Smooth muscle cell (in vitro differentiated cells): ENCODE measurements around the gene PCYT2. TPM values are rescaled to one million over a fixed set of nuclear protein-coding genes. Genes with fewer than 3 reads are reported as not detected.

Source experiments
- DNase-seq: peaks from one replicate; lab custom pipeline; 2025; ENCODE audit not compliant: unreplicated experiment; lab: John Stamatoyannopoulos, UW
- H2AFZ ChIP-seq: fragments of 200-600 bp; sonication (generic); 2 replicates; pipeline ENCODE4 v1.6.0; 2016; ENCODE audit warnings: antibody characterized with exemption, low read depth, mild to moderate bottlenecking
- H3F3A ChIP-seq: fragments of 200-600 bp; sonication (generic); 2 replicates; pipeline ENCODE4 v1.6.0; 2017; ENCODE audit warnings: antibody characterized with exemption, low read depth
- H3K27ac ChIP-seq: fragments of 200-600 bp; sonication (generic); 2 replicates; pipeline ENCODE4 v1.5.1; 2016; ENCODE audit warnings: low read depth, mild to moderate bottlenecking
- H3K27me3 ChIP-seq: fragments of 200-600 bp; sonication (generic); 2 replicates; pipeline ENCODE4 v1.6.1; 2016; ENCODE audit warnings: low read depth, mild to moderate bottlenecking
- H3K36me3 ChIP-seq: fragments of 200-600 bp; sonication (generic); 2 replicates; pipeline ENCODE4 v1.5.1; 2016; ENCODE audit warnings: low read depth
- H3K4me1 ChIP-seq: fragments of 200-600 bp; sonication (generic); 2 replicates; pipeline ENCODE4 v1.5.1; 2016; ENCODE audit warnings: low read depth
- H3K4me2 ChIP-seq: fragments of 200-600 bp; sonication (generic); 2 replicates; pipeline ENCODE4 v1.6.0; 2016; ENCODE audit warnings: mild to moderate bottlenecking
- H3K4me3 ChIP-seq: fragments of 200-600 bp; sonication (generic); 2 replicates; pipeline ENCODE4 v1.5.1; 2016; ENCODE audit warnings: mild to moderate bottlenecking
- H3K79me2 ChIP-seq: fragments of 200-600 bp; sonication (generic); 2 replicates; pipeline ENCODE4 v1.6.0; 2016; ENCODE audit warnings: low read depth, mild to moderate bottlenecking
- H3K9ac ChIP-seq: fragments of 200-600 bp; sonication (generic); 2 replicates; pipeline ENCODE4 v1.6.0; 2016; ENCODE audit warnings: low read depth
- H3K9me3 ChIP-seq: fragments of 200-600 bp; sonication (generic); replicated peaks from 2 replicates; pipeline ENCODE4 v1.5.1; 2016; ENCODE audit warnings: low read depth
- H4K20me1 ChIP-seq: fragments of 200-600 bp; sonication (generic); 2 replicates; pipeline ENCODE4 v1.6.0; 2016; ENCODE audit warnings: low read depth
- WGBS: methylation state at CpG from one replicate; pipeline ENCODE4 v1.1.7; 2016; ENCODE audit warnings: low lambda C conversion rate; 5-methylcytosine and 5-hydroxymethylcytosine counted together
- polyA plus RNA-seq: library from polyadenylated mRNA; unstranded; fragments of >200 nt; fragmentation: Nextera tagmentation; extraction: Ambion mirVana; gene quantifications from 2 replicates; pipeline ENCODE4 v1.2.1, GENCODE V29; 2016
- total RNA-seq: library from RNA; depleted of rRNA; stranded (reverse); fragments of >200 nt; gene quantifications from 2 replicates; pipeline ENCODE4 v1.2.3, GENCODE V29; 2014
- TF ChIP-seq, protein P1 (sequence below): fragments of 200-600 bp; sonication (generic); IDR thresholded peaks from 2 replicates; pipeline ENCODE4 v1.5.1; 2017; ENCODE audit warnings: borderline replicate concordance, mild to moderate bottlenecking, antibody characterized with exemption; ENCODE audit not compliant: insufficient read depth, poor library complexity, severe bottlenecking

PCYT2 gene
- total and polyA plus RNA-seq, 2 experiments from 2014 or later = 11.4 to 50.6 TPM

DNA sequence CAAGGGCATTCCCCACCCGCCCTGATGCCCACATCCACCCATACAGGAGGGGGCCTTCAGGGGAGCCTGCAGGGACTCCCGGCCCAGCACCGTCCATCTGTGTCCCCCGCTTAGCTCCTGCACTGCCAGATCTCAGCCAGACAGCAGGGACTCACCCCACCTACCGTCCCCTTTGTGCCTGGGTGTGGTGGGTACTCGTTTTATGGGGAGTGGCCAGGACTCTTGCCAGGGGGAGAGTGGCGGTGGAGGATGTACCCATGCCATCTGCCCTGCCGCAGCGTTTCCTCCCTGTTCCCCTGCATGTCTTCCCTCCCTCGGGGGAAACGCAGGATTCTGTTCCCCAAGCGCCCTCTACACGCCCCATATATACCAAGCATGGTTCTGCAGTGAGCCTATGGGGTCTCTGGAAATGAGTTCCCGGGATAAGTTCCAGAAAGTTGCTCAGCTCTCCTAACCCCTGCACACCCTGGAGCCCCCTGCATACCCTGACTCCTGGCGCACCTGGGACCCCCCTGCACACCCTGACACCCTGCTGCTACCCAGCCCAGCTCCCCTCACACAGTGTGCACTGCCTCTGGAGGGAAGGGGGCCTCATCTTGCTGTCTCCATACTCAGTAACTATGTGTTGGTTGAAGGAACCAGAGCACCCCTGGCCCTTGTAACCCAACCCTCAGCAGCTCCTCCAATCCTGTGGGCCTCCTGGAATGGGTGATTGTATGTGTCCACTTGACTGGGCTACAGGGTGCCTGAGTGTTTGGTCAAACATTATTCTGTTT lies 20.5 kb upstream of the PCYT2 start:
- Histone ChIP-seq H3K36me3 (no peaks in the 10 kb centered on the region), H3K79me2 (peaks cover 21% of the 10 kb centered on the region), H3K4me3 (no peak overlapping the region), H2AFZ (no peak overlapping the region), H3K9ac (no peak overlapping the region), H3K9me3 (no peaks in the 10 kb centered on the region), H3K27ac (no peak overlapping the region), H3K4me2 (no peak overlapping the region), H3K27me3 (no peaks in the 10 kb centered on the region), H3F3A (peaks cover 12% of the 10 kb centered on the region), H3K4me1 (peaks cover 9% of the 10 kb centered on the region), H4K20me1 (peaks cover 35% of the 10 kb centered on the region)
- TF ChIP-seq, protein P1, sequence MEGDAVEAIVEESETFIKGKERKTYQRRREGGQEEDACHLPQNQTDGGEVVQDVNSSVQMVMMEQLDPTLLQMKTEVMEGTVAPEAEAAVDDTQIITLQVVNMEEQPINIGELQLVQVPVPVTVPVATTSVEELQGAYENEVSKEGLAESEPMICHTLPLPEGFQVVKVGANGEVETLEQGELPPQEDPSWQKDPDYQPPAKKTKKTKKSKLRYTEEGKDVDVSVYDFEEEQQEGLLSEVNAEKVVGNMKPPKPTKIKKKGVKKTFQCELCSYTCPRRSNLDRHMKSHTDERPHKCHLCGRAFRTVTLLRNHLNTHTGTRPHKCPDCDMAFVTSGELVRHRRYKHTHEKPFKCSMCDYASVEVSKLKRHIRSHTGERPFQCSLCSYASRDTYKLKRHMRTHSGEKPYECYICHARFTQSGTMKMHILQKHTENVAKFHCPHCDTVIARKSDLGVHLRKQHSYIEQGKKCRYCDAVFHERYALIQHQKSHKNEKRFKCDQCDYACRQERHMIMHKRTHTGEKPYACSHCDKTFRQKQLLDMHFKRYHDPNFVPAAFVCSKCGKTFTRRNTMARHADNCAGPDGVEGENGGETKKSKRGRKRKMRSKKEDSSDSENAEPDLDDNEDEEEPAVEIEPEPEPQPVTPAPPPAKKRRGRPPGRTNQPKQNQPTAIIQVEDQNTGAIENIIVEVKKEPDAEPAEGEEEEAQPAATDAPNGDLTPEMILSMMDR = no peak
- WGBS = 73% methylated on average over 15 of the region's 15 CpGs
- no peak for DNase-seq

DNA sequence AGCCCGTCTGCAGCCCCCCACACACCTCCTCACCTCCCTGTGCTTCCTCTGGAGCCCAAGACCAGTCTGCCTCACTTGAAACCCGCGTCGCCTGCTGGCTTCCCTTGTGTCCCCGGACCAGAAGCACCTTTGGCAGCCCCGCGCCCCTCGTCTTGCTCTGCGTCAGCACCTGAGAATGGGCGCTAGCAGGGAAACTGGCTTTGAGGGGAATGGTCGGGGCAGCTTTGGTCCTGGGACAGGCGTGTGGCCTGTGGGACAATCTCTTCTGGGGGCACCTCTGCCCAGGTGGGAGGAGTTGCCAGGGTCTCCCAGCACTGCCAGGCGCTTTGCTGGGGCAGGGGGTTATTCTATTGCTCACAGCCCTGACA lies 20.0 kb upstream of the PCYT2 start:
- H3K4me2 ChIP-seq = no peak overlapping the region
- no peak overlapping the region for H3K27ac ChIP-seq
- no peaks in the 10 kb centered on the region for H3K36me3 ChIP-seq
- H3K4me1 ChIP-seq = peaks cover 15% of the 10 kb centered on the region
- H3K4me3 ChIP-seq = no peak overlapping the region
- no peaks in the 10 kb centered on the region for H3K9me3 ChIP-seq
- no peak overlapping the region for H2AFZ ChIP-seq
- TF ChIP-seq, protein P1 = no peak
- peaks cover 18% of the 10 kb centered on the region for H3F3A ChIP-seq
- WGBS = 79% methylated on average over 13 of the region's 13 CpGs
- H4K20me1 ChIP-seq = peaks cover 40% of the 10 kb centered on the region
- DNase-seq = no peak
- no peak overlapping the region for H3K9ac ChIP-seq
- H3K79me2 ChIP-seq = peaks cover 21% of the 10 kb centered on the region
- no peaks in the 10 kb centered on the region for H3K27me3 ChIP-seq

DNA sequence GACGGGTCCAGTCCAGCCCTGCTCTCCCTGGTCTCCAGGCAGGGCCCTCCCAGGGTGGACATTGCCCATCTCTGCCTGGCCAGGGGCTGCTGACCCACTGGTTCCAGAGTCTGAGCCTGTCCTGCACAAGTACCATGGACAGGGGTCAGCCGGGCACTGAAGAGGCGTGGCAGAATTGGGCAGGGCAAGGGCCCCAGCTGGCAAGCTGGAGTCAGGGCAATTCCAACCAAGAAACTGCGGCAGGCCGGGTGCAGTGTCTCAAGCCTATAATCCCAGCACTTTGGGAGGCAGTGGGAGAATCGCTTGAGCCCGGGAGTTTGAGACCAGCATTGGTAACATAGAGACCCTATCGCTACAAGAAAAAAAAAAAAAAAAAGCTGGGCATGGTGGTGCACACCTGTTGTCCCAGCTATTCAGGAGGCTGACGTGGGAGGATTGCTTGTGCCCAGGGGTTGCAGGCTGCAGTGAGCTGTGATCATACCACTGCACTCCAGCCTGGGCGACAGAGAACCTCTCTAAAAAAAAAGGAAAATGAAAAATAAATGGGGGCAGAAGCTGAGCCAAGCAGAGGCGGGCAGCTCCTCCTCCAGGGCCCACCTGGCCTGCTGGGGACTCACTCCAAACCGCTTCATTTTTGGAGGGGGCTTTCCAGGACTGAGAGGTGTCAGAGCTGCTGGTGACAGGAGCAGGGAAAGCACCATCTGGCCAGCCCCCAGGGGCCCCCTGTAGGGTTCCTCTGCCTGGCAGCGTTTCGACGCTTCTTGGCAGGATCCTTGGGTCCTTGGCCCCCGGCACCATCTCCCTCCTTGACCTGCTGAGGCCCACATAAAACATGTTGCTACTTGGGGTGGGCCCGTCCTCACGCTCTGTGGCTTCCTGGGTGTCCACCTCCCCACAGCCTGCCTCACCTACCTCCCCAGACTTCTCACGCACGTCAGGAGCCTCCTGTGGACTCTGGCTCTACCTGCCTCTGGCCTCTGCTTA lies 19.2 kb upstream of the PCYT2 start:
- DNase-seq = no peak
- WGBS = 90% methylated on average over 20 of the region's 20 CpGs
- no peaks in the 10 kb centered on the region for H3K36me3 ChIP-seq
- no peak overlapping the region for H3K4me2 ChIP-seq
- no peaks in the 10 kb centered on the region for H3K9me3 ChIP-seq
- no peak overlapping the region for H3K9ac ChIP-seq
- H3K27me3 ChIP-seq = no peaks in the 10 kb centered on the region
- TF ChIP-seq, protein P1 = no peak
- H4K20me1 ChIP-seq = peaks cover 45% of the 10 kb centered on the region
- no peak overlapping the region for H3K27ac ChIP-seq
- H3K4me3 ChIP-seq = no peak overlapping the region
- no peak overlapping the region for H2AFZ ChIP-seq
- H3F3A ChIP-seq = peaks cover 18% of the 10 kb centered on the region
- H3K4me1 ChIP-seq = peaks cover 11% of the 10 kb centered on the region
- peaks cover 21% of the 10 kb centered on the region for H3K79me2 ChIP-seq
